GM21576 (cell line): ENCODE results near the gene ALPP.

Source experiments
- ATAC-seq: cut with Tn5 transposase; IDR thresholded peaks from one replicate; pipeline ENCODE4 v1.9.1; 2021; ENCODE audit warnings: mild to moderate bottlenecking, moderate library complexity; ENCODE audit not compliant: unreplicated experiment

Gene ALPP

GRCh38 chr2:232340171-232340935 is 38.2 kb upstream of the ALPP start:
- no peak for ATAC-seq

GRCh38 chr2:232341061-232341738 is 37.4 kb upstream of the ALPP start:
- ATAC-seq, result no peak

DNA sequence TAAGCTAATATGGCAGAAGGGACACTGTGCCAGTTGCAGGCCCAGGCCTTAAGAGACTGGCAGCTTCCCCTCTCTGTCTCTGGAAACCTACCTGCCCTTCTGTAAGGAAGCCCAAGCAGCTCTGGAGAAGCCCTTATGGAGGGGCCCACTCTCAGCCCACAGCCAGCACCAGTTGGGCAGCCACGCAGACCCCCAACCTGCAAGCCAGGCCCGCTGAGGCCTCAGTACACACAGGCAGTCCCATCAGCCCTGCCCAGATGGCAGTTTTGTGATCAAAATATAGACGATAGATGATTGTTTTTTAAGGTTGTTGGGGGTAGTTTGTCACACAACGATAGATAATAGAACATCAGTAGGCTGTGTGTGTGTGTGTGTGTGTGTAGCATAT is 36.8 kb upstream of the ALPP start:
- ATAC-seq, result no peak

GRCh38 chr2:232342635-232343565 is 35.7 kb upstream of the ALPP start:
- no peak for ATAC-seq

GRCh38 chr2:232343821-232344220 is 34.7 kb upstream of the ALPP start:
- ATAC-seq, result no peak

DNA sequence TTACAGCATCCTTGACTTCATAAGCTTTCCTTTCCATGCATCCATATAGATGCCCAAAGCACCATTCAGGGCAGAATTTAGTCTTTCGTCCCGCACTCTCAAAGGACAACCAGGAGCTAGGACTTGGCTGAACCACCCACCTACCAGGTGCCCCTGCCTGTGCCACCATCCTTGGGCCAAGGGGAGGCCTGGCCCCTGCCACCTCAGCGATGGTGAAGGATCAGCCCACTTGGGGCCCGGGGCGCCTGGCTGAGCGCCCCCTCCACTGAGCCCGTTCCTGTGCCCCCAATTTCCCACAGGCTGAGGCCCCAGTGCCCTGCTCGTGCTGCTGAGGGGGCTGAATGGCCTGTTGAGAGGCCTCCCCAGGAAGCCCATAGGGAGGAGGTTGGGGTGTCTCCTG is 33.3 kb upstream of the ALPP start:
- ATAC-seq, result no peak

GRCh38 chr2:232347369-232347768 is 31.2 kb upstream of the ALPP start:
- ATAC-seq, result no peak

GRCh38 chr2:232348936-232349335 is 29.6 kb upstream of the ALPP start:
- ATAC-seq, result no peak

GRCh38 chr2:232349546-232349945 is 29.0 kb upstream of the ALPP start:
- ATAC-seq, result no peak

DNA sequence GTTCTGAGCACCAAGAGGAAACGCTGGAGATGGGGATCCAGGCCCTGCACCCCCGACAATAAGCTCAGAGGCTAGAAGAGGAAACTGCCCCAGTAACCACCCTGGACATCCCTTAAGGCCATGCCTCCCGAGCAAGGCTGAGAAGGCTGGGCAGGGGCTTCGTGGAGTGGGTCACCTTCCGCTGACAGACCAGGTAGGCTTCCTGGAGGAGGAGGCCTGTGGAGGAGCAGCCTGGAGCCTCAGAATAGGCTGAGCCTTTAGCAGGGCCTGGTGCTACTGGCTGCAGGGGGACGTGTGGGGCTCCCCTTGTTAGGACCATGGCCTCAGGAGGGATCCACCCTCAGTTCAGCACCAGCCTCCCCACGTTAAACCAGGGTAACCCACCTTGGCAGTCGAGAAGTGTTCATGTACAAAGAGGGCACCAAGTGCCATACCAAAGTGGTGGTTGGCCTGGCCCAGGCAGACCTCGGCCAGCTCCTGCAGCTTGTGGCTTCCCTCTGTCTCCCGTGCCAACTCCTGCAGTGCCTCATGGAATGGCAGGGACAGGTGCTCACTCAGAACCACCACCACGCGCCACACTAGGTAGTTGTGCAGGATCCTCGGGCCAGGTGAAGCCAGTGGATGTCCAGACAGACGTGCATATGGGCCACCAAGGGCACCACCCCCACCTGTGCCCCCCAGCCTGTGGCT is 28.5 kb upstream of the ALPP start:
- ATAC-seq, result no peak

DNA sequence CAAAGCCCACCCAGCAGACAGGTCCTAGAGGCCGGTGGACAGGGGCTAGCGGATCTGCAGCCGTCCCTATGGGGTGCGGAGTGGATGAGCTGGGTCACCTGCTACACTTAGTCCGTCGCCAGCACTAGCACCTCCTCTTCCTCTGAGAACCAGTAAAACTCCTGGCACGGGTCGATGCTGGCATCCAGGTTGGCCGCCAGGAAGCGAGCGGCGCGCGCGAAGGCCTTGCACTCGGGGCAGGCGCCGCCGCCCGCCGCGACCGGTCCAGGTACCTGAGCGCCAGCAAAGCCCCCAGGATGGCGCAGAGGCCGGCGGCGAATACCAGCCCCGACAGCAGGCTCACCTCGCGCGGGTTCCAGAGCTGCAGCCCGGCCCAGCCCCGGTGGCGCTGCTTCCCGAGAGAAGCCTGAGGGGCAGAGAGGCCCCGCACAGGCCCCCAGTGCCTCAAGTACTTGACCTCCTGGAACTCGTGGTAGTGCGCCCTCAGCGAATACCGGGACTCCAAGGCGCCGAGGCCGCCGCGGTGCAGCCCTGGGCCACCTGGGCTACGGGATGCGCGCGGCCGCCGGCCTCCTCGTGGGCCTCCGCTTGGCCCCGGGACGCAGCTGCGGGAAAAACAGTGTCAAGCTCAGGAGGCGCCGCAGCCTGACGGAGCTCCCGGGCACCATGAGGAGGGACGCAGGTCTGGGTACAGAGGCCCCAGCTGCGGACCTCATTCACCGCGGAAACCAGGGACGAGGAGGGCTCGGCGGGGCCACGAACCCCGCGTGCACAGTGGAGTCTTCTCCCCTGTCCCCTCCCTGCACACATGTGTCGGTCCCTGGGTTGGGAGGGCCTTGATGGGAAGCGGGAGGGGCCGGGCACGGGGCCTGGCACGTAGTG is 27.5 kb upstream of the ALPP start:
- no peak for ATAC-seq

DNA sequence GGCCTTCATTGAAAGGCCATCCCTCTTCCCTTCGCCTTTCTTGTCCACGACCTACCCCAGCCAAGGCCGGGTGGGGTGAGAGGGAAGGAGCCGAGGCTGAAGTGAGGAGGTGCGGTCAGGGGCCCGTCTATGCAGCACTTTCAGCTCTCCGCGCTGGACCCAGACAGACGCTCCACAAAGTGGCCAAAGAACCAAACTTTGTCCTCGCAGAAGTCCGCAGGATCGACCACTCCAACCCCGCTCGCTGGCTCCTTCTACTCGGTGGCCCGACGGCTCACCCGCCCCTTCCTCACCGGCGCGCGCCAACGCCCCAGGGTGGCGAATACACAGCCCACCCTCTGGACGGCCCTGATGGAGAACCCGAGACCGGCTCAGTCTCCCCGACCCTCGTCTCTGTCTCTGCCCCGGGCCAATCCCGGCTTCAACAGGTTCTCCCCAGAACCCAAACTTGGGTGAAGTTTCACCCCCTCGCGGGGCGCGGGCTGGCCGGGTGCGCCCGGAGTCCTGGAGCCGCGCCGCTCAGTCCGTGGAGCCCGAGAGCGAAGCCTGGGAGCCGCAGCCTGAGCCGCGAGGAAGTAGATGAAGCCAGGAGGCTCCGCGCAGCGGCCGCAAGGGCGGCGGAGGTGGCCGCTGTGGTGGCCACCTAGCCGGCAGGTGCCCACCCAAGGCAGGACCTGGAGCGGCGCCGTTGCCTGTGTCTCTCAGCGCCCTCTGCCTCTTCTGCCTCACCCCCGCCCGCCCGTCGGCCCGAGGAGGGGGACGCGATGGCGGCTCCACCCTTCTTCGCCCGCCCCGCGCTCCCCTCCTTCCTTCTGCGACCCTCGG is 26.7 kb upstream of the ALPP start:
- no peak for ATAC-seq

DNA sequence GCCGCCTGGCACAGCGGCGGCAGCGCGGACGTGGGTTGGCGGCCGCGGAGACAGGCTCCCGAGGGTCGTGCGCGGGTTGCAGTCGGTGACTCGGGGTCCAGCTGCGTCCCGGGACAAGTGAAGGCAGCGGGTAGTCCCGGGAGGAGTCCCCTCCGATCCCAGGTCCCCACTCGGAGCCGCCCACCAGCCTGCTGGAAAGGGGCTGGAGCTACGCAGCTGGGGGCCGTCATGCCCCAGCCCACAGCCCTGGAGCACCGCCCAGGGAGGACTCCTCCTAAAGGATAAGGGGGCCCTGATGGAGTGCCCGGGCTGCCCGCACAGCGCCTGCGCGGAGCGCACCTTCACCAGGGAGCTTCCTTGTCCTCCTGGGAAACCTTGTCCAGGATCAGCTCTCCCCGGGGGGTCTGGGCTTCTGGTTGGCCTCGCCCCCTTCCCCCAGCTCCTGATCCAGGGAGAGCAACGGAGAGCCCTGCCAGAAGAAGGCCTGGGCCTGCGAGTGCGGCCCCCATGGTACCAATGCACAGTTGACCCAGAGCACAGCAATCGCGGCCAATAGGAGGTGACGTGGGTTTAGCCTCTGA is 25.9 kb upstream of the ALPP start:
- ATAC-seq, result no peak

GRCh38 chr2:232353096-232353495 is 25.5 kb upstream of the ALPP start:
- no peak for ATAC-seq

DNA sequence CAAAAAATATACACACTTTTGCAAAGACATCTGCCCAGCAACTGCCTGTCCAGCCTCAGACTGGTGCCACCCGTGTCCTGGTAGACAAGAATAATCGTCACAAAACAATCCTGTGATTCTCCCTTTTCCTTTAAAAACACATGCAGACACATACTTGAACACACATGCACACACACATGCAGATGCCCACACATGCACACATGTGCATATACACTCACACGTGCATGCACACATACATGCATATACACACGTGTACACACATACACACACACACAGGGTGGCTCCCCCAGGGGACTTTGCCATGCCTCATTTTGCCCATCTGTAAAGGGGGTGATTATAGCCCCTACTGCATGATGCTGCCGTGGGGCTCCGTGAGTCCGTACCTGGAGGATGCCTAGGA is 24.9 kb upstream of the ALPP start:
- ATAC-seq, result no peak

DNA sequence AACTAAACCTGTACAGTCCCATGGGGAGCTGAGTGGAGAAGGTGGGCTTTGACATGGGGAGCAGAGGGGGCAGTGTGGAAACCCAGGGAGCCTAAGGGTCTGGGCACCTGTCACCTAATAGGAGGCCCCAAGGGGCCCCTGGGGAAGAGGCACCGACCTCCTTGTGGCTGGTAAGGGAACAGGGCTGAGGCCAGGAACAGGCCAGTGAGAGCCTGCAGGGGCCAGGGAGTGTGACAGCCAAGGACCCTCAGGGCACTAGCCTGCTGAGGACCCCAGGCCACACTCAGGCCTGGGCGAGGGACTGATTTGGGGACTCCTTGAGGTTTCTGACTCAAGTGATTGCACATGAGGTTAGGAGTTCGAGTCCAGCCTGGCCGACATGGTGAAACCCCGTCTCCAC is 24.5 kb upstream of the ALPP start:
- no peak for ATAC-seq

DNA sequence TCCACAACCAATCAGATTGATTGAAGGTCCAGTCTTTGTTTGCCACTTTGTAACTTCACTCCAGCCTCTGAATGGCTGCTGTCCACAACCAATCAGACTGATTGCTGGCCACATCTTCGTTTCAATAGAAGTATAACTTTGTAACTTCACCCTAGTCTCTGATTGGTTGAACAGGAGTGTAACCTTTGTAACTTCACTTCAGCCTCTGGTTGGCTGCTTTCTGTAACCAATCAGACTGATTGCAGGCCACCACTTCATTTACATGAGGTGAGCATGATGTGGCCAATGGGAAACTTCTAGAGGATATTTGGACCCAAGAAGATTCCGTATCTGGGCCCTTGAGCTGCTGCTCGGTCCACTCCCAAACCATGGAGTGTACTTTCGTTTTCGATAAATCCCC is 16.9 kb upstream of the ALPP start:
- ATAC-seq, result no peak

GRCh38 chr2:232362174-232362900 is 16.2 kb upstream of the ALPP start:
- no peak for ATAC-seq
